RWPE2 (cell line): ENCODE data around the gene TNFRSF14.
"Not testable (repeated sequence)": the region's sequence is repeated elsewhere in the genome, so short reads cannot be mapped to it uniquely, and the experiment has no call there.

Experiments
- ATAC-seq: fragments of 200-7000 bp; cut with Tn5 transposase; 3 replicates; pipeline ENCODE4 v1.9.1; 2021; ENCODE audit warnings: low read depth
- DNase-seq: peaks from one replicate; pipeline ENCODE4 v3.0.0-alpha.2; 2020; ENCODE audit warnings: low spot score
- H3K27ac ChIP-seq: fragments of 450-650 bp; 2 replicates; pipeline ENCODE4 v1.5.1; 2017; ENCODE audit warnings: mild to moderate bottlenecking; ENCODE audit not compliant: poor library complexity, severe bottlenecking
- H3K27me3 ChIP-seq: fragments of 250-450 bp; sonication (Bioruptor Pico); 2 replicates; pipeline ENCODE4 v1.5.1; 2021; ENCODE audit warnings: mild to moderate bottlenecking, moderate library complexity; ENCODE audit not compliant: insufficient read depth, poor library complexity, severe bottlenecking
- H3K36me3 ChIP-seq: fragments of 250-450 bp; sonication (Bioruptor Pico); 2 replicates; pipeline ENCODE4 v1.5.1; 2020; ENCODE audit warnings: low read depth, mild to moderate bottlenecking, moderate library complexity
- H3K4me1 ChIP-seq: fragments of 250-450 bp; sonication (Bioruptor Pico); 2 replicates; pipeline ENCODE4 v1.5.1; 2021; ENCODE audit warnings: mild to moderate bottlenecking, moderate library complexity; ENCODE audit not compliant: insufficient read depth, poor library complexity, severe bottlenecking
- H3K4me3 ChIP-seq: fragments of 250-450 bp; sonication (Bioruptor Pico); 2 replicates; pipeline ENCODE4 v1.5.1; 2021; ENCODE audit warnings: mild to moderate bottlenecking, moderate library complexity; ENCODE audit not compliant: severe bottlenecking
- H3K9me3 ChIP-seq: fragments of 250-450 bp; sonication (Bioruptor Pico); 2 replicates; pipeline ENCODE4 v1.5.1; 2021; ENCODE audit warnings: mild to moderate bottlenecking, moderate library complexity; ENCODE audit not compliant: severe bottlenecking
- CTCF ChIP-seq: fragments of 450-650 bp; IDR thresholded peaks from one replicate; pipeline ENCODE4 v1.5.1; 2017; ENCODE audit warnings: mild to moderate bottlenecking, moderate library complexity; ENCODE audit not compliant: poor library complexity, severe bottlenecking

Gene TNFRSF14

GRCh38 chr1:2547210-2548067, 8.7 kb upstream of the TNFRSF14 start:
- Histone ChIP-seq H3K9me3 (no peaks in the 10 kb centered on the region), H3K27me3 (no peaks in the 10 kb centered on the region), H3K4me3 (peak overlapping the region; percentile 38), H3K36me3 (no peaks in the 10 kb centered on the region), H3K27ac (peak overlapping the region; percentile 78), H3K4me1 (peaks cover 5% of the 10 kb centered on the region)
- ATAC-seq (peak; percentile 0; the same call in 2 of the 3 replicates), DNase-seq (no peak)
- no peak for TF ChIP-seq CTCF

- H3K9me3 ChIP-seq: no peaks in the 10 kb centered on the region
- H3K36me3 ChIP-seq: no peaks in the 10 kb centered on the region
- peak; percentile 96 for TF ChIP-seq CTCF
- H3K27ac ChIP-seq: peak overlapping the region; percentile 78
- no peak for DNase-seq
- no peak overlapping the region for H3K4me3 ChIP-seq
- no peaks in the 10 kb centered on the region for H3K27me3 ChIP-seq
- ATAC-seq: peak; percentile 47
- H3K4me1 ChIP-seq: peaks cover 5% of the 10 kb centered on the region
Observed at GRCh38 chr1:2548068-2548589, 8.0 kb upstream of the TNFRSF14 start.

- not testable (repeated sequence) for H3K36me3 ChIP-seq, H3K4me3 ChIP-seq, H3K9me3 ChIP-seq, ATAC-seq, H3K27me3 ChIP-seq, H3K4me1 ChIP-seq, H3K27ac ChIP-seq, DNase-seq
Observed at GRCh38 chr1:2549367-2550029, 6.7 kb upstream of the TNFRSF14 start.

- H3K27ac ChIP-seq, DNase-seq, ATAC-seq, H3K4me3 ChIP-seq, H3K9me3 ChIP-seq, H3K36me3 ChIP-seq, H3K4me1 ChIP-seq, H3K27me3 ChIP-seq: not testable (repeated sequence)
Observed at GRCh38 chr1:2550309-2550861, 5.8 kb upstream of the TNFRSF14 start.

- not testable (repeated sequence) for H3K27ac ChIP-seq, DNase-seq, H3K36me3 ChIP-seq, H3K27me3 ChIP-seq, H3K9me3 ChIP-seq, ATAC-seq, H3K4me3 ChIP-seq
- peaks cover 10% of the 10 kb centered on the region for H3K4me1 ChIP-seq
Observed at GRCh38 chr1:2551544-2551943, 4.6 kb upstream of the TNFRSF14 start.

- Histone ChIP-seq H3K36me3 (no peaks in the 10 kb centered on the region), H3K4me3 (no peak overlapping the region), H3K9me3 (no peaks in the 10 kb centered on the region), H3K27ac (no peak overlapping the region), H3K4me1 (peaks cover 10% of the 10 kb centered on the region), H3K27me3 (no peaks in the 10 kb centered on the region)
- TF ChIP-seq CTCF: no peak
- ATAC-seq (no peak), DNase-seq (no peak)
Observed at GRCh38 chr1:2552189-2552588, 4.0 kb upstream of the TNFRSF14 start.

GRCh38 chr1:2553076-2553475, 3.1 kb upstream of the TNFRSF14 start:
- H3K4me1 ChIP-seq, H3K27me3 ChIP-seq, H3K36me3 ChIP-seq: not testable (repeated sequence)

More at GRCh38 chr1:2553076-2553475, 3.1 kb upstream of the TNFRSF14 start:
- not testable (repeated sequence) for H3K9me3 ChIP-seq, ATAC-seq, DNase-seq, H3K27ac ChIP-seq, H3K4me3 ChIP-seq
